Right lobe of liver (tissue), 4 donors: ENCODE data around the gene AGFG2.

Source experiments
- POLR2A ChIP-seq: fragments of 450-650 bp; IDR thresholded peaks from one replicate; pipeline ENCODE4 v1.6.1; 2017; ENCODE audit warnings: antibody characterized with exemption, mild to moderate bottlenecking
- TF ChIP-seq, protein P1 (sequence below), 4 donors: fragments of 200-600 bp in 3 of 4; fragments of 450-650 bp in 1 of 4; IDR thresholded peaks; one replicate each; pipeline versions ENCODE4 v1.5.1 to v1.8.0; 2016 to 2022; ENCODE audit warnings: antibody characterized with exemption in 4 of 4, mild to moderate bottlenecking in 2 of 4
- donor health status: DM: no; HTN: no; CAD: no.
- donor health status: DM: no; HTN: no; CAD: no.
- donor health status: DM: no; HTN: yes; CAD: no.

DNA sequence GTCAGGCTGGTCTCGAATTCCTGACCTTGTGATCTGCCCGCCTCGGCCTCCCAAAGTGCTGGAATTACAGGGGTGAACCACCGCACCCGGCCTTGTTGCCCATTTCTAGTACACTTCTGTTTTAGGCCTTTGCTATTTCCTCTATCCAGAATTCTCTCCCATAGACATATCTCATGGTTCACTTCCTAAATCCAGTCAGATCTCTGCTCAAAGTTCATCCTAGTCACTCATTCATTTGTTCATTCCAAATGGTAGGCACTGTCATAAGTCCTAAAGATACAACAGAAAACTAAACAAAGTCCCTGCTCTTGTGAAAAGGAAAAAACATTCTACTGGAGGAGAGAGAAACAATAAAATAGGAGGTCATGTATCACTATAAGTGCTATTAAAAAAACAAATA is 71.0 kb downstream of the AGFG2 start:
- TF ChIP-seq, protein P1, sequence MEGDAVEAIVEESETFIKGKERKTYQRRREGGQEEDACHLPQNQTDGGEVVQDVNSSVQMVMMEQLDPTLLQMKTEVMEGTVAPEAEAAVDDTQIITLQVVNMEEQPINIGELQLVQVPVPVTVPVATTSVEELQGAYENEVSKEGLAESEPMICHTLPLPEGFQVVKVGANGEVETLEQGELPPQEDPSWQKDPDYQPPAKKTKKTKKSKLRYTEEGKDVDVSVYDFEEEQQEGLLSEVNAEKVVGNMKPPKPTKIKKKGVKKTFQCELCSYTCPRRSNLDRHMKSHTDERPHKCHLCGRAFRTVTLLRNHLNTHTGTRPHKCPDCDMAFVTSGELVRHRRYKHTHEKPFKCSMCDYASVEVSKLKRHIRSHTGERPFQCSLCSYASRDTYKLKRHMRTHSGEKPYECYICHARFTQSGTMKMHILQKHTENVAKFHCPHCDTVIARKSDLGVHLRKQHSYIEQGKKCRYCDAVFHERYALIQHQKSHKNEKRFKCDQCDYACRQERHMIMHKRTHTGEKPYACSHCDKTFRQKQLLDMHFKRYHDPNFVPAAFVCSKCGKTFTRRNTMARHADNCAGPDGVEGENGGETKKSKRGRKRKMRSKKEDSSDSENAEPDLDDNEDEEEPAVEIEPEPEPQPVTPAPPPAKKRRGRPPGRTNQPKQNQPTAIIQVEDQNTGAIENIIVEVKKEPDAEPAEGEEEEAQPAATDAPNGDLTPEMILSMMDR (IDR thresholded peaks at IDR 0.05): no peak
- no peak for TF ChIP-seq POLR2A
